Common myeloid progenitor, CD34-positive (primary cell): ENCODE data around the gene SHCBP1. TPM values are rescaled to one million over a fixed set of nuclear protein-coding genes. Genes with fewer than 3 reads are reported as not detected.

Experiments
- CTCF ChIA-PET: fragments of 350-600 bp; sonication (Branson Sonifier 250); formaldehyde crosslinking; loops from one replicate; lab custom pipeline; 2021; ENCODE audit warnings: antibody characterized with exemption; lab: Charles Lee
- POLR2A ChIA-PET: fragments of 350-600 bp; sonication (Branson Sonifier 250); formaldehyde crosslinking; loops from one replicate; lab custom pipeline; 2021; ENCODE audit warnings: antibody characterized with exemption; lab: Charles Lee
- DNase-seq, 3 donors: peaks; one replicate each; pipeline versions ENCODE4 v3.0.0 to v3.0.0-alpha.2; 2013
- H3K27ac ChIP-seq, 2 experiments: 1 replicate in 1 of 2; 2 replicates in 1 of 2; pipeline ENCODE4 v1.7.0; 2013; ENCODE audit warnings: inconsistent platforms in 2 of 2, low read length in 2 of 2, mild to moderate bottlenecking in 2 of 2, low read depth in 1 of 2, moderate library complexity in 1 of 2; ENCODE audit not compliant: severe bottlenecking in 2 of 2, insufficient read depth in 1 of 2, poor library complexity in 1 of 2
- H3K27me3 ChIP-seq, 5 experiments: replicated peaks in 2 of 5; 1 replicate in 3 of 5; 2 replicates in 2 of 5; pipeline versions ENCODE4 v1.6.1 to v1.7.0; 2013; ENCODE audit warnings: low read length in 4 of 5, mild to moderate bottlenecking in 2 of 5, moderate library complexity in 2 of 5, inconsistent platforms in 1 of 5; ENCODE audit not compliant: insufficient read depth in 5 of 5, control insufficient read depth in 4 of 5
- H3K36me3 ChIP-seq, 4 experiments: 1 replicate in 2 of 4; 2 replicates in 2 of 4; pipeline versions ENCODE4 v1.6.1 to v1.7.0; 2013; ENCODE audit warnings: low read length in 3 of 4, control low read depth in 1 of 4, mild to moderate bottlenecking in 1 of 4; ENCODE audit not compliant: control insufficient read depth in 4 of 4, insufficient read depth in 4 of 4
- H3K4me1 ChIP-seq, 4 experiments: 1 replicate in 3 of 4; 2 replicates in 1 of 4; pipeline versions ENCODE4 v1.6.1 to v1.7.1; 2013; ENCODE audit warnings: low read length in 3 of 4, mild to moderate bottlenecking in 3 of 4, control low read depth in 1 of 4, inconsistent platforms in 1 of 4, moderate library complexity in 1 of 4; ENCODE audit not compliant: control insufficient read depth in 4 of 4, insufficient read depth in 4 of 4; ENCODE audit errors: control extremely low read depth in 1 of 4
- H3K4me3 ChIP-seq, 7 experiments: 1 replicate in 4 of 7; 2 replicates in 3 of 7; pipeline versions ENCODE4 v1.5.1 to v1.7.0; 2013; ENCODE audit warnings: mild to moderate bottlenecking in 7 of 7, low read length in 6 of 7, moderate library complexity in 6 of 7, inconsistent platforms in 2 of 7, low read depth in 2 of 7, control low read depth in 1 of 7; ENCODE audit not compliant: insufficient read depth in 4 of 7, control insufficient read depth in 1 of 7; ENCODE audit errors: extremely low read depth in 1 of 7
- H3K9me3 ChIP-seq, 5 experiments: 1 replicate in 4 of 5; 2 replicates in 1 of 5; pipeline versions ENCODE4 v1.6.1 to v1.7.1; 2013; ENCODE audit warnings: low read length in 4 of 5, mild to moderate bottlenecking in 2 of 5, inconsistent platforms in 1 of 5, low read depth in 1 of 5, moderate library complexity in 1 of 5; ENCODE audit not compliant: control insufficient read depth in 4 of 5, insufficient read depth in 2 of 5; ENCODE audit errors: control extremely low read depth in 1 of 5
- WGBS: methylation state at CpG from one replicate; pipeline ENCODE4 v1.1.5; 2013; ENCODE audit not compliant: insufficient coverage; 5-methylcytosine and 5-hydroxymethylcytosine counted together
- polyA plus RNA-seq: library from polyadenylated mRNA; unstranded; fragments of 120-200 nt; gene quantifications from one replicate; pipeline ENCODE4 v1.2.1, GENCODE V29; 2013

Gene SHCBP1
- 4.0 TPM for polyA plus RNA-seq

GRCh38 chr16:46621006-46621933 is at the start of gene SHCBP1:
SHCBP1 (minus strand) TSS chr16:46621379; CDS start chr16:46621359, 20 bp downstream.
- 0% methylated on average over 41 of the region's 52 CpGs for WGBS

GRCh38 chr16:46662123-46662522 is 40.9 kb upstream of the SHCBP1 start:
- DNase-seq, result no peak
- Histone ChIP-seq H3K4me1 (peaks cover 8 to 31% (median 15%) of the 10 kb centered on the region in 4 experiments), H3K9me3 (no peaks in the 10 kb centered on the region), H3K27ac (no peak overlapping the region), H3K4me3 (no peak overlapping the region), H3K36me3 (peaks cover 11 to 59% (median 42%) of the 10 kb centered on the region in 4 experiments), H3K27me3 (no peaks in the 10 kb centered on the region)
- CTCF ChIA-PET, result interaction anchor here (0.7 to 3.9 kb wide), 3 partner anchors 12 to 139 kb away, joined by 3 to 17 read pairs (median 3); no protein-coding TSS in a partner anchor
- 75% methylated on average over 4 of the region's 4 CpGs for WGBS
- POLR2A ChIA-PET, result no interaction called here

More at GRCh38 chr16:46621006-46621933, at the start of gene SHCBP1:
- Histone ChIP-seq H3K27ac (peak within 1 kb of the TSS in 1 of 2 experiments; percentile 80), H3K4me3 (peak within 1 kb of the TSS; percentile 81 to 99 (median 94)), H3K27me3 (no peaks in the 10 kb centered on the region), H3K9me3 (no peaks in the 10 kb centered on the region), H3K4me1 (peaks cover 8 to 15% (median 13%) of the 10 kb centered on the region in 4 experiments), H3K36me3 (peaks cover 2 to 24% (median 9%) of the 10 kb centered on the region in 4 experiments)
- peak; percentile 80 to 85 (median 80) for DNase-seq
- CTCF ChIA-PET, result no interaction called here
- POLR2A ChIA-PET, result no interaction called here

- CTCF ChIA-PET, result interaction anchor here (1.0 to 3.9 kb wide), 3 partner anchors 15 to 33 kb away, joined by 3 to 17 read pairs (median 5); no protein-coding TSS in a partner anchor
- 0% methylated on average over 1 of the region's 1 CpG for WGBS
- peaks cover 11 to 44% (median 31%) of the 10 kb centered on the region in 4 experiments for H3K36me3 ChIP-seq
- H3K4me1 ChIP-seq, result peaks cover 8 to 36% (median 16%) of the 10 kb centered on the region in 4 experiments
- peak; percentile 45 to 85 (median 80) for DNase-seq
- no peaks in the 10 kb centered on the region for H3K27me3 ChIP-seq
- peak overlapping the region in 2 of 7 experiments; percentile 1 to 52 for H3K4me3 ChIP-seq
- H3K27ac ChIP-seq, result peak overlapping the region; percentile 27 to 62
- H3K9me3 ChIP-seq, result no peaks in the 10 kb centered on the region
- POLR2A ChIA-PET, result no interaction called here
Measured at GRCh38 chr16:46658925-46659324, 37.7 kb upstream of the SHCBP1 start.

- H3K27me3 ChIP-seq, result no peaks in the 10 kb centered on the region
- POLR2A ChIA-PET, result no interaction called here
- peaks cover 0 to 4% (median under 1%) of the 10 kb centered on the region in 4 experiments for H3K36me3 ChIP-seq
- no peaks in the 10 kb centered on the region for H3K9me3 ChIP-seq
- DNase-seq, result no peak
- peaks cover 0 to 5% (median under 1%) of the 10 kb centered on the region in 4 experiments for H3K4me1 ChIP-seq
- no peak overlapping the region for H3K4me3 ChIP-seq
- CTCF ChIA-PET, result no interaction called here
- WGBS, result 98% methylated on average over 3 of the region's 3 CpGs
- no peak overlapping the region for H3K27ac ChIP-seq
Measured at GRCh38 chr16:46651305-46651704, 30.1 kb upstream of the SHCBP1 start.

GRCh38 chr16:46650254-46650623 is 29.1 kb upstream of the SHCBP1 start:
- H3K36me3 ChIP-seq, result peaks cover 0 to 4% (median under 1%) of the 10 kb centered on the region in 4 experiments
- H3K27ac ChIP-seq, result no peak overlapping the region
- DNase-seq, result no peak
- 97% methylated on average over 5 of the region's 5 CpGs for WGBS
- CTCF ChIA-PET, result no interaction called here
- no peaks in the 10 kb centered on the region for H3K4me1 ChIP-seq
- H3K27me3 ChIP-seq, result no peaks in the 10 kb centered on the region
- POLR2A ChIA-PET, result interaction anchor here (0.6 kb wide), 1 partner anchor 24 kb away, joined by 3 read pairs; no protein-coding TSS in a partner anchor
- H3K4me3 ChIP-seq, result no peak overlapping the region
- peaks cover 0 to 2% (median 0%) of the 10 kb centered on the region in 5 experiments for H3K9me3 ChIP-seq

- H3K9me3 ChIP-seq, result peaks cover 0 to 2% (median 0%) of the 10 kb centered on the region in 5 experiments
- ChIA-PET POLR2A (interaction anchor here (0.6 kb wide), 1 partner anchor 25 kb away, joined by 3 read pairs; no protein-coding TSS in a partner anchor), CTCF (no interaction called here)
- H3K27ac ChIP-seq, result no peak overlapping the region
- H3K4me1 ChIP-seq, result no peaks in the 10 kb centered on the region
- peaks cover 0 to 4% (median under 1%) of the 10 kb centered on the region in 4 experiments for H3K36me3 ChIP-seq
- DNase-seq, result no peak
- no peaks in the 10 kb centered on the region for H3K27me3 ChIP-seq
- H3K4me3 ChIP-seq, result no peak overlapping the region
- 99% methylated on average over 20 of the region's 27 CpGs for WGBS
Measured at GRCh38 chr16:46649588-46650253, 28.5 kb upstream of the SHCBP1 start.
